ENCODE measurements around the gene MEP1A. TPM values are rescaled to one million over a fixed set of nuclear protein-coding genes. Genes with fewer than 3 reads are reported as not detected.

The MEP1A gene
- total RNA-seq, 2 donors from 2014 or later = 38.0 to 207 TPM

- Histone ChIP-seq H3K27me3 (no peaks in the 10 kb centered on the region), H3K9me3 (no peaks in the 10 kb centered on the region), H3K36me3 (no peaks in the 10 kb centered on the region), H3K9ac (ENCODE audit: low read depth in 2 of 2, low read length in 2 of 2) (peak overlapping the region in 1 of 2 donors; percentile 6), H3K4me3 (no peak overlapping the region), H3K4me1 (no peaks in the 10 kb centered on the region), H3K27ac (peak overlapping the region; percentile 73)
- DNase-seq = no peak
- intact Hi-C loops (cut with DNase I) = no loop called here
- TF ChIP-seq, protein P1, sequence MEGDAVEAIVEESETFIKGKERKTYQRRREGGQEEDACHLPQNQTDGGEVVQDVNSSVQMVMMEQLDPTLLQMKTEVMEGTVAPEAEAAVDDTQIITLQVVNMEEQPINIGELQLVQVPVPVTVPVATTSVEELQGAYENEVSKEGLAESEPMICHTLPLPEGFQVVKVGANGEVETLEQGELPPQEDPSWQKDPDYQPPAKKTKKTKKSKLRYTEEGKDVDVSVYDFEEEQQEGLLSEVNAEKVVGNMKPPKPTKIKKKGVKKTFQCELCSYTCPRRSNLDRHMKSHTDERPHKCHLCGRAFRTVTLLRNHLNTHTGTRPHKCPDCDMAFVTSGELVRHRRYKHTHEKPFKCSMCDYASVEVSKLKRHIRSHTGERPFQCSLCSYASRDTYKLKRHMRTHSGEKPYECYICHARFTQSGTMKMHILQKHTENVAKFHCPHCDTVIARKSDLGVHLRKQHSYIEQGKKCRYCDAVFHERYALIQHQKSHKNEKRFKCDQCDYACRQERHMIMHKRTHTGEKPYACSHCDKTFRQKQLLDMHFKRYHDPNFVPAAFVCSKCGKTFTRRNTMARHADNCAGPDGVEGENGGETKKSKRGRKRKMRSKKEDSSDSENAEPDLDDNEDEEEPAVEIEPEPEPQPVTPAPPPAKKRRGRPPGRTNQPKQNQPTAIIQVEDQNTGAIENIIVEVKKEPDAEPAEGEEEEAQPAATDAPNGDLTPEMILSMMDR (IDR thresholded peaks at IDR 0.05) = no peak
These were observed 2.8 kb upstream of the MEP1A start for GRCh38 chr6:46790355-46790874.

- H3K27ac ChIP-seq = no peak overlapping the region
These were observed 554 bp upstream of the MEP1A start for GRCh38 chr6:46792635-46793034.

DNA sequence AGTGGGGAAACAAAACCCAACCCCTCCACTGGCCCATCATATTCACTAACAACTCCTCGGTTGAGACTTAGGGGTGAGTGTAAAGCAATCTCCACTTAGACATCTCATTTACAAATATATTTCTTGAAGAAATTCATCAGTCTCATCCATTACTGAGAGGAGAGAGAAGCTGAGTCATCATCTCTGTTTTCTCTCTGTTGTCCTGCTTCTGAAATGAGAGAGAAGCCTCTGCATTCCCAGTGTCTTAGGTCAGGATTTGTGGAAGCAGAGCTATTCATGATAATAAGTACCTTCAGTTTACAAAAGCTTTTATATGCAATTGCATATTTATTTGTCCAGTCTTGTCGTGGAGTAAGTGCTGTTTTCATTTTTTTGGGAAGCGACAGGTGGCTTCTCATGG, 879 bp downstream of the MEP1A start:
- Histone ChIP-seq H3K27ac (no peak overlapping the region), H3K4me1 (no peaks in the 10 kb centered on the region), H3K27me3 (no peaks in the 10 kb centered on the region), H3K4me3 (peak overlapping the region; percentile 2), H3K9ac (ENCODE audit: low read depth in 2 of 2, low read length in 2 of 2) (no peak overlapping the region), H3K9me3 (no peaks in the 10 kb centered on the region), H3K36me3 (no peaks in the 10 kb centered on the region)
- no peak for DNase-seq
- intact Hi-C loops (cut with DNase I) = no loop called here
- TF ChIP-seq, protein P1 (IDR thresholded peaks at IDR 0.05) = no peak

More at GRCh38 chr6:46792635-46793034, 554 bp upstream of the MEP1A start:
- TF ChIP-seq, protein P1 (IDR thresholded peaks at IDR 0.05) = no peak
- Histone ChIP-seq H3K4me3 (no peak overlapping the region), H3K4me1 (no peaks in the 10 kb centered on the region), H3K36me3 (no peaks in the 10 kb centered on the region), H3K9ac (ENCODE audit: low read depth in 2 of 2, low read length in 2 of 2) (no peak overlapping the region), H3K9me3 (no peaks in the 10 kb centered on the region), H3K27me3 (no peaks in the 10 kb centered on the region)
- intact Hi-C loops (cut with DNase I) = no loop called here
- DNase-seq = no peak

DNA sequence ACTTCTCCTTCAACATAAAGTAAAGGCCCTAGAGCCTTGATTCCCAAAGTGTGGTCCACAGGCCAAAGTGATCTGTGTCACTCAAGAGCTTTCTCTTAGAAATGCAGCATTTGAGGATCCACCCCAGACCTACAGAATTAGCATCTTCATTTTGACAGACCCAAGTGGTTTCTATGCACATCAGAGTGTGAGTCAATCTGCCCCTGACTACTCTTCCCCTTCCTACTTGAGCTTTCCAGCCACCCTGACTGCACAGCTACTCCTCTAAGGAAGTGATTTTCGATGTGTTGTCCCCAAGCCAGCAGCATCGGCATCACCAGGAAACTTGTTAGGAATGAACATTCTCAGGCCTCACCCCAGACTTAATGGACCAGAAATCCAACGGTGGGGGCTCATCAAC, 2.6 kb downstream of the MEP1A start:
- Histone ChIP-seq H3K4me3 (no peak overlapping the region), H3K9ac (ENCODE audit: low read depth in 2 of 2, low read length in 2 of 2) (no peak overlapping the region), H3K36me3 (no peaks in the 10 kb centered on the region), H3K4me1 (no peaks in the 10 kb centered on the region), H3K27ac (no peak overlapping the region), H3K9me3 (no peaks in the 10 kb centered on the region), H3K27me3 (no peaks in the 10 kb centered on the region)
- intact Hi-C loops (cut with DNase I) = no loop called here
- TF ChIP-seq, protein P1 (IDR thresholded peaks at IDR 0.05) = no peak
- DNase-seq = no peak

DNA sequence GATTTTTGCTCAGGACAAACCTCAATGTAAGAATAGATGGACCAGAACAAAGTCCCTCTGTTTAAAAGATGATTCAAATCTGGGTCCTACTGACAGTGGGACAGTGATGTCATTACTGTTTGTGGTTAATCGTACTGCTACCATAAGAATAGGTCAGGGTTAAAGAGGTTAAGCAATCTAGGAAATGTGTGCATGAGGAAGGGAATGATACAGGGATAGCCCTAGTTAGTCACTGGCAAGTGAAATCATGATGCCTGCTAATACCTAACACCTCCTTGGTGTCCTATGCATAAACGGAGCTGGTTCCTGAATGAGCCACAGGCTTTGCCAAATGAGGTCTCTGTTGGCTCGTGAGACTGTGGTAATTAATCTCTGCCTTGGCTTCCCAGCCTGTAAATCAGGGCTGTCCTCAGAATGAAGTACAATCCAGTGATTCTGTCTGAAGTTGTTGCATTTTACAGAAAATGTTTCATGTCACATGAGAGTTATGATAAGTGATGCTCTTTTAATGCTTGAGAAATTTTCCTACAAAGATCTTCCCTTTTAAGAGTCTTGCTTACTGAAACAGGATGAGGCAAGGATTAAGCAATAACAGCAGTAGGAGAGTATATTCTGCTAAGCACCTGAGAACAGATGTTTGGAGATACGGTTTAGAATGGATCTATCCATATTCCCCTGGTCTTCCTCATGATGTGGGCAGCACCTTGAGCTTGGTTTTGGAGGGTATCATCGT, 3.8 kb downstream of the MEP1A start:
- no peak for DNase-seq
- no peak overlapping the region for H3K4me3 ChIP-seq
- H3K27ac ChIP-seq = no peak overlapping the region
- no peaks in the 10 kb centered on the region for H3K27me3 ChIP-seq
- H3K9ac ChIP-seq (ENCODE audit: low read depth in 2 of 2, low read length in 2 of 2) = no peak overlapping the region
- no peaks in the 10 kb centered on the region for H3K9me3 ChIP-seq
- TF ChIP-seq, protein P1 (IDR thresholded peaks at IDR 0.05) = no peak
- H3K4me1 ChIP-seq = no peaks in the 10 kb centered on the region
- no peaks in the 10 kb centered on the region for H3K36me3 ChIP-seq
- intact Hi-C loops (cut with DNase I) = no loop called here

Data from colonic mucosa (tissue), 4 donors.